B cell (primary cell): ENCODE results near the gene IFNG-AS1.

Experiments used
- CTCF ChIP-seq: fragments of 200-600 bp; IDR thresholded peaks from one replicate; pipeline ENCODE4 v1.8.0; 2022; ENCODE audit warnings: antibody characterized with exemption, mild to moderate bottlenecking
- EZH2 ChIP-seq: IDR thresholded peaks from 2 replicates; pipeline ENCODE4 v1.6.1; 2012; ENCODE audit warnings: borderline replicate concordance, low read depth, mild to moderate bottlenecking, moderate library complexity, low read length; ENCODE audit not compliant: insufficient read depth, poor library complexity, severe bottlenecking

GRCh38 chr12:67942724-67943123 is 46.5 kb upstream of the IFNG-AS1 start:
- TF ChIP-seq CTCF = no peak
- no peak for TF ChIP-seq EZH2
